HG03097 (cell line): ENCODE data around the gene VHLL.
"Not testable (repeated sequence)": the region's sequence is repeated elsewhere in the genome, so short reads cannot be mapped to it uniquely, and the experiment has no call there.

Experiments used
- ATAC-seq: cut with Tn5 transposase; IDR thresholded peaks from one replicate; pipeline ENCODE4 v1.9.1; 2021; ENCODE audit not compliant: unreplicated experiment, low FRiP score

The VHLL gene

DNA sequence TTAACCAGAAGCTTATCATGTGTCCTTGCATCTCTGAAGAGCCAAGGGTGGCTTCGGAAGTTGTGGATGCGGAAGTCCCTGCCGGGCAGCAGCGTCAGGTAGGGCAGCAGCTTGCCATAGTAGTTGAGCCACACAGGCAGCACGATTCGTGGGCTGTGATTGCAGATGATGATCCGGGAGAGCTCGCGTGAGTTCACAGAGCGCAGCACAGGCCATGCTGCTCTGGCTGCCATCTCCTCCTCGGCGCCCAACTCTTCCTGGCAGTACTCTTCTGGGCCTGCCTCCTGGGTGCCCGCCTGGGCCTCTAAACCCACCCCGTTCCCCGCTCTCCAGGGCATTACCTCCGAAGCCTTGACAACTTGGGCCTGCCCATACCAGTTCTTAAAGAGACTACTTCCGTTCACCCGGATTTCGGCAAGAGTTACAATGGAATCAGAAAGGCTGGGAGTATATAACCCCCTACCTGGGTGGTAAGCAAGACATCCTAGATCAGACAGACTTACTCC is at the start of gene VHLL:
VHLL (minus strand) TSS at position 456 of the 506 bp plus-strand sequence; CDS start at position 338, 118 bp downstream.
- no peak for ATAC-seq

DNA sequence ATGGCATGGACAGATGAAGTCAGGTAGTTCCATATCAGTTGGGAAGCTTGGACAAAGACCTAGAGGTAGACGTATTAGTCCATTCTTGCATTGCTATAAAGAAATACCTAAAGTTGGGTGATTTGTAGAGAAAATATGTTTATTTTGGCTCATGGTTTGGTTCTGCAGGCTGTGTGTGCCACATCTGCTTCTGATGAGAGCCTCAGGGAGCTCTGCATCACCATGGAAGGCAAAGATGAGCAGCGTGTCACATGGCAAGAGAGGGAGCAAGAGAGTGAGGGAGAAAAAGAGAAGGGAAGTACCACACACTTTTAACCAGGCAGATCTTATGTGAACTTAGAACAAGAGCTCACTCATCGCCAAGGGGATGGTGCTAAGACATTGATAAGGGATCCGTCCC is 48.2 kb upstream of the VHLL start:
- ATAC-seq: no peak

DNA sequence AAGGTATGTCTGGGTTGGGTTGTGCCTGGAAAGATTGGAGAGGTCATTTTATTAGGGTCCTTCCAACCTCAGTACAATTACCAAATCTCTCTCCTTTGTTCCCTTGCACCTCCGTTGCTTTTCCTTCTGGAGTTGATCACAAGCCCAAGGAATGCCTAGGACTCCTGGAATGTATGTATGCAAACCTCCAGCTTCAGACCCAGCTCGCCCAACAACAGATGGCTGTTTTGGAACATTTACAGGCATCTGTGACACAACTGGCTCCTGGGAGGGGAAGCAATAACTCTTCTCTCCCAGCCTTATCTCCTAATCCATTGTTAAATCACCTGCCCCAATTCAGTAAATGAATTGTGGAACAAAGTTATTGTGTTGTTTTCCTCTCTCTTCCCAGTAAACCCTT is 47.5 kb upstream of the VHLL start:
- no peak for ATAC-seq

DNA sequence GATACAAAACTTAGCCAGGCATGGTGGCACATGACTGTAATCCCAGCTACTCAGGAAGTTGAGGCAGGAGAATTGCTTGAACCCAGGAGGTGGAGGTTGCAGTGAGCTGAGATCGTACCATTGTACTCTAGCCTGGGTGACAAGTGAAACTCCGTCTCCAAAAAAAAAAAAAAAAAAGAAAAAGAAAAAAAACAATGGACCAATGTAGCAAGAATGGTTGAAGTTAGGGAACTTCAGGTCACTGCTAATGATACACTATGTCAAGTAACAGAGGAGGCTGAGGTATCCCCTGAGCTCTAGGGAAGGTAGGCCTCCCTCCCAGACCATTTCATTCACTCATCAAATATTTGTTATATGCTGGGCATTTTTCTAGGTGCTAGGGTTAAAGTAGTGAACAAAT is 46.9 kb upstream of the VHLL start:
- ATAC-seq: not testable (repeated sequence)

DNA sequence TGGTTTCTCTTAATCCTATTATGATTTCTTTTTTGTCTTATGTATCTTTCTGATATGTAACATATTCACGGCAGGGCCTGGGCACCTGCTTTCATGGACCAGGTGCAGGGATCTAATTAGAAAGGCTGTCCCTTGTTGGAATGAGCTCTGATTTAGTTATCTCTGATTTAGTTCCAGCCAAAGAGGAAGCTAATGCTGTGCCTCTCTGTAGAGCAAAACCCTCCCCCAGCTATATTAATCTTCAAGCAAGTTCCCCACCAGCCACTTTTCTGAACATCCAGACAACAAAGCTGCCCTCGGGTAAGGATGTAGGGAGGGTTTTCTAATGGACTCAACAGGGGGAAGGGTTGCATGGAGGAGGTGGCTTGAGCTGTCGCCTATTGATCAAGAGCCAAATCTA is 45.3 kb upstream of the VHLL start:
- no peak for ATAC-seq

DNA sequence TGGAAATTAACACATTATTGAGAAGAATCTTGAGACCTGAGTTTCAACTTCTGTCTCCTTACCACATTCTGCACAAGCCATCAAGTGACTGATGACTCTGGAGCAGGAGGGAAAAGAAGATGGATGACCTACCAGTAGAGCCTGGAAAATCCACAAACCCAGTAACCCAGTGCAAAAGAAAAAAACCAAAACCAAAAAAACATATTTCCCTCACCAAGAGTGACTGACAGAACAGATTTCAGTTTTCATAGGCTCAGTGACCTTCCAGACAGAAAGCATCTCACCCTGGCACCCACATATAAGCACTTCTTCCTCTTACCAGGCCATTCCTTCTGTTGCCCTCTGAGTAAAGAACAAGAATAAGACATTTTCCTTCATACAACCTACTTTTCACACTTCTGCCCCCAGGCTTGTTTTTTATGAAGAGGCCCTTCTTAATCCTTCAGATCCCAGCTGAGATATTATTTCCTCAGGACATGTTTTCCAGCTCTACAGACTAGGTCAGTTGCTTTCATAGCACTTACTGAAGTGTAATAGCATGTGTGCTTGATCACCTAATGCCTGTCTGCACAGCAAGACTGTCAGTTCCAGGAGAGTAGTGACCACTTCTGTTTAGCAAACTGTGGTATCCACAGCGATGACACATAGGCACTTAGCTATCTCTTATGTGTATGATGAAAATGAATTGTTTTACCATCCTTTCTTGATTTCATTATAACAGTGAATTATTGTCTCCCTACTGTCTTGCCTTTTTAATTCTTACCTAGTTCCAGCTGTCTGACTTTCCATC is 43.3 kb upstream of the VHLL start:
- no peak for ATAC-seq

DNA sequence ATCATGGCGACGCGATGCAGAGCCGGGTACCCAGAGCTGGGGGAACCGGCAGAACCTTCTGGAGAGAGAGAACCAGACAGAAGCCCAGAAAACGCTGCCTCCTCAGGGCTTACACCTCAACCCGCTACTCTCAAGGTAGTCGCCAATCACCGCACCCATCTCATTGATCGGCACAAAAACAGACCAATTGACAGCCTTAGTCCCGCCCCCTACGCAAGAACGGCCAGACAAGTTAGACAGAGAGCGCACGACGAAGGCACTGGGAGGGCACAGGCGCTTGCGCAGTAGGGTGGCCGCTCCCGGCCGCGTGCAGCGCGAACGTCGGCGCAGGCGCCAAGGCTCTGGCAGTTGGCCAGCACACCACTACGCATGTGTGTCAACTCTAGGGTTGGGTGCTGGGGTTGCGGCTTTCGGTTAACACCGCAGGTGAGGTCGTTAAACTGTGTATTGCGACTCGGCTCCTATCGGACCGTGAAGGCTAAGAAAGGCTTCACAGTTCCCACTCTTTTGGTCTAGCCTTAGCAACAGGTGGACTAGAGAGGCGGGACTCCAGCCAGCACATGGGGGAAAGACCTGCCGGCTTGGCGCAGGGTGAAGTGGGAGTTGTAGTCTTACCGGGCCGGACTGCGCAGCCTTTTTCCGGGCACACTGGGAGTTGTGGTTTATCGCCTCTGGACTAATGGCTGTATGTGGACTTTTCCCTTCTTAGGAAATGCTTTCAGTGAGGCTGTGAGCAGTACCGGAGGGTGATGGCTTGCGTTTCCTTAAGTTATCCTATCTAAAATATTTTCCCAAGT is 39.3 kb upstream of the VHLL start, which contains the start of the genes CCT3 and TSACC:
CCT3 (minus strand) TSS at position 113 of the 797 bp plus-strand sequence; CDS start at position 5, 108 bp downstream.
TSACC (plus strand) TSS at position 347 of the 797 bp plus-strand sequence. CDS start 1,232 bp downstream, outside the sequence.
- ATAC-seq: peak; percentile 93

DNA sequence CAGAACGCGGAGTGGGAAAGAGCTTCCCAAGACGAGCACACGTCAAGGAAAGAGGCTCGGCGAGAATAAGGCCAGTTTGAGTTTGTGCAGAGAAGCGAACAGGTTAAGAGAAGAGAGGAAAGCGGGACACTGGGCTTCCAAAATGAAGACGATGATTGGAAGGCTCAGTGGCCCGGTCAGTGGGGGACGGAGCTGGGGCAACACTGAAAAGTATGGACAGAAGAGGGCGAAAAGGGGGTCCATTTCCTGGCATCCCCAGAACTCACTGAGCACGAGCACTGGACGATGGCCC is 38.7 kb upstream of the VHLL start:
- no peak for ATAC-seq

DNA sequence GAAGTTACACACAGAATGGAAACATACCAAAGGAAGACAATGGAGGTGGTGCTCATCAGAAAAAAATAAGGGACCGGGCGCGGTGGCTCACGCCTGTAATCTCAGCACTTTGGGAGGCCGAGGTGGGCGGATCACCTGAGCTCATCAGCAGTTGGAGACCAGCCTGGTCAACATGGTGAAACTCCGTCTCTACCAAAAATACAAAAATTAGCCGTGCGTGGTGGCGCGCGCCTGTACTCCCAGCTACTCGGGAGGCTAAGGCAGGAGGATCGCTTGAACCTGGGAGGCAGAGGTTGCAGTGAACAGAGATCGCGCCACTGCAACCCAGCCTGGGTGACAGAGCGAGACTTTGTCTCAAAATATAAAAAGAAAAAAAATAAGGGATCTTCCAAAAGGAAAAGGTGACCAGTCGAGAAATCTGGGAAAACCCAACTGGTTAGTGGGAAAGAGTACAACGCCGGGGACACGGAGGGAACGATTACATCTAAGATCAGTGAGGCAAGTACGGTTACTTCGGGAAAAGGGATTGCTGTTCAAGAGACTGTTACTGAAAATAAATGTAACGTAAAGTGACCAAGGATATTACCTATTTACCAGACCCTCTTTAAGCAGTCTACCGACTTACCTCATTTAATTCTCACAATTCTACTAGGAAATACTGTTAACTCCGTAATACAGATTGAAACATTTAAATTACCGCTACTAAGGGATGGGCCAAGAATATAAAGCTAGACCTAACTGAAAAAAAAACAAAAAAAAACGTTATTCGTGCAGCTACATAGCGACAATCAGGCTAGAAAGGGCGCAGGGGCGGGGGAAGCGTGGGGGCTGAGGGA is 38.2 kb upstream of the VHLL start:
- ATAC-seq: no peak

DNA sequence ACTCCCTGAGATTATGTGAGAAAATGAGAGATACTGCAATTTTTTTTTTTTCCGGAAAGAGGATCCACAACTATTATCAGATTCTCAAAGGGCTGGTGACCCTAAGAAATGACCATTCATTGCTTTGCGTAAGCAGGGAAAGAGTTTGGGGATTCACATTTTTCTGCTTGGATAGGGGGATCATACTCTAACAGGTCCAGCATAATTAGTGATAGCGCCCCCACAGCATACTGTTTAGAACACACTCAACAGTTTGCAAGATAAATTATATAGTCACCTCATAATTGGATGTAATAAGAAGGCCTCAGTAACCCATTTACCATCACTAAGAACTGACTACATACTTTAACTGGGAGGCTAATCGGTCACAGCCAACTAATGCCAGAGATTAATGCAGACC is 37.1 kb upstream of the VHLL start:
- ATAC-seq: no peak

DNA sequence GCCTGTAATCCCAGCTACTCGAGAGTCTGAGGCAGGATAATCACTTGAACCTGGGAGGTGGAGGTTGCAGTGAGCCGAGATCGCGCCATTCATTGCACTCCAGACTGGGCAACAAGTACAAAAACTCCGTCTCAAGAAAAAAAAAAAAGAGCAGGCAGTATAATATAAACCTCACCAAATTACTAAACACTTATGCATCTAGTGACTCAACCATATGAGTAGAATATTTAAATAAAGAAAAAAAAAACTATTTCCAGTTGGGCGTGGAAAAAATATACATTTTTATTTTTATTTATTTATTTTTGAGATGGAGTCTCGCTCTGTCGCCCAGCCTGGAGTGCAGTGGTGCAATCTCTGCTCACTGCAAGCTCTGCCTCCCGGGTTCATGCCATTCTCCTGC is 24.1 kb upstream of the VHLL start:
- ATAC-seq: not testable (repeated sequence)

DNA sequence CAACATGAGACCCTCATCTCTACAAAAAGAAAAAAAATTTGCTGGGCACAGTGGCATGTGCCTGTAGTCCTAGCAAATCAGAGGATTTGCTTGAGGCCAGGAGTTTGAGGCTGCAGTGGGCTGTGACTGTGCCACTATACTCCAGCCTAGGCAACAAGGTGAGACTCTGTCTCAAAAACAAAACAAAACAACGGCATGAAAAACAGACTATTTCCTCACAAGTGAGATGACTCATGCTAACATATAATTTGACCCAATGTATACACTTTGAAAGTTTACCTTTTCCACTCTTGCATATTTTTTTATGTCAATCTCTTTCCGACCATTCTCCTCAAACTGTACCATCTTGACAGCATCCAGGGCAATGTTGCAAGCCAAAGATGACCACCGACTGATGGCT is 21.5 kb upstream of the VHLL start:
- ATAC-seq: no peak

DNA sequence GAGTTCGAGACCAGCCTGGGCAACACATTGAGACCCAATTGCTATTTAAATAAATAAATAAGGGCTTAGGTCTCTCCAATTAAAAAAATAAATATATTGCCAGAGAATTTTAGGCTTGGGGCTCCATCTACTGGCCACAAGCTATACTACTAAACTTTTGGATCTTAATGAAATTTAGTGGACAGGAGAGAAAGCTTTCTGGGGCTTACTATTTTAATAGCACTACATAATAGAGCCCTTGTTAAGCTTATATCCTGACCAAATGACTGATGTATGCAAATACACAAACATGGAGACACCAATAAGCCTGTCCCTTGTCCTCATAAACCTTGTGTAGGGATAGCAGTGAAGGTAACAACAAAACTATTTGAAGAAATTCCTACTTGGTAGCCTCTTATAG is 20.6 kb upstream of the VHLL start:
- ATAC-seq: no peak

DNA sequence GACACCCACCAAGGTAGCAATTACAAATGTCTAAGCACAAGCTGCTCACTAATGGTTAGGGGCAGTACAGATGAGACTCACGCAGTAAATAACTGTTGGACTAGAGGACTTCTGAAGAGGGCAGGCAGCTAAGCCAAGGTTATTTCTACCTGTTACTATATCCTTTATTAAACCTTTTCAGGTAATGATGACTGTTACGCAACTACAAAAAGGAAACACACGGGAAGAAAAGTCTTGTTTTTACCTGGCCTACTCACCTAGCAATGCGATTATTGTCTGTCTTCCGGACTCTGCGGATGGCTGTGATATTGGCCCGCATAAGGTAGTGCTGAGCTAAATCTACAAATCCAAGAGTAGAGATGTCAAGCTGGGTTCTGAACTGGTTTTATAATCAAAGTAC is 17.8 kb upstream of the VHLL start:
- ATAC-seq: no peak

DNA sequence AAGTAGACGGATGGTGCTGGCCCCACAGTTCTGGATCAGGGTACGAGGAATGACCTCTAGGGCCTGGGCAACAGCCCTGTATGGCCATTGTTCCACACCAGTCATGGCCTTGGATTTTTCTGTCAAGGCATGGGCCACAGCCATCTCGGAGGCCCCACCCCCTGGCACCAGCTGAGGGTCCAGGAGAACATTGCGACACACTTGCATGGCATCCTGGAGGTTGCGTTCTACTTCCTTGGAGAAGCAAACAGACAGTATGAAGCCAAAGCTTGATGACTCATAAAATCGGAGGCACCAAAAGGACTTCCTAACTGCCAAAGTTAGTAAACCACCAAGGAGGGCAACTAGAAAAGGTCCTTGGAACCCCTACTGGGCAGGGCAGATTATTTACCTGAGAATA is 11.9 kb upstream of the VHLL start:
- ATAC-seq: no peak

DNA sequence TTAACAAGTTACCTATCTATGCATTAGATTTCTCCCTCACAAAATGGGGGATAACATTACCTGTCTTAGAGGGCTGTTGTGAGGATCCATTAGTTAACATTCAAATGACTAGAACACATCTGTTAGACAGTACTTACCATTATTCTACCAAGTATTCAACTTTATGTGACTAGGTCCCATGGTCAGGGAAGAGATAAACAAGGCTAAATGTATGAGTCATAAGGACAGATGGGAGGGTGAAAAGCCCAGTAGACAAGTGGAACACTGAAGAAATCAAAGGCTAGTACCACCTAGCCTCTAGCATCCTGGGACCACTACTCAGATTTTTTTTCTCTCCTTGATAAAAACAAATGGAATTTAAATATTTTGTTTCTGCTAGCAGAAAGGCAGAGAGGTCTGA is 9.0 kb upstream of the VHLL start:
- no peak for ATAC-seq

DNA sequence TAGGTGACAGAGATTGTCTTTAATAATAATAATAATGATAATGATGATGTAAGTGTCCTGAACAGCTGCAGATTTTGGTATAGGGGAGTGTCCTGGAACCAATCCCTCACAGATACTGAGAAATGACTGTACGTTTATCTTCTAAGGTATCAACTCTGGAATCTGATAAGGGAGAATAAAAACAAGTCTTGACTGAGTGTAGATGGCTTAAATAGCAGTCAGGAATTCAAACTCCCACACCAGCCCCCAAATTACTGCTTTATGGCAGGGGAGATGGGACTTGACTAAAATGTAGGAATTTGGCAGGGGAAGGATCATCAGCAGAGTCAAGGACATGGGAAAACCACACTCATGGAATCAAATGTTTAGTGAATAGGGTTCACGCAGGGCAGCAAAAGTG is 6.1 kb upstream of the VHLL start:
- no peak for ATAC-seq

DNA sequence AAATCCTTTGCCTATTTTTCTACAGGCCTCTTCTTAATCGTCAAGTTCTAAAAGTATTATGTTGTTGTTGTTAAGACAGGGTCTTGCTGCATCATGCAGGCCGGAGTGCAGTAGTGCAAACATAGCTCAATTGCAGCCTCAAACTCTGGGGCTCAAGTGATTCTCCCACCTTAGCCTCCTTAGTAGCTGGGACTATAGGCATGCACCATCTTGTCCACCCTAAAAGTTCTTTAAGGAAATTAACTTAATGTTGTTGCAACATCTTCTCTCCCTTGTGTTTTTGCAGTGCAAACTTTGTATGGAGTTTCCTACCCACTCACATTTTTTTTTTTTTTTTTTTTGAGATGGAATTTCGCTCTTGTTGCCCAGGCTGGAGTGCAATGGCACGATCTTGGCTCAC is 4.1 kb upstream of the VHLL start:
- no peak for ATAC-seq

DNA sequence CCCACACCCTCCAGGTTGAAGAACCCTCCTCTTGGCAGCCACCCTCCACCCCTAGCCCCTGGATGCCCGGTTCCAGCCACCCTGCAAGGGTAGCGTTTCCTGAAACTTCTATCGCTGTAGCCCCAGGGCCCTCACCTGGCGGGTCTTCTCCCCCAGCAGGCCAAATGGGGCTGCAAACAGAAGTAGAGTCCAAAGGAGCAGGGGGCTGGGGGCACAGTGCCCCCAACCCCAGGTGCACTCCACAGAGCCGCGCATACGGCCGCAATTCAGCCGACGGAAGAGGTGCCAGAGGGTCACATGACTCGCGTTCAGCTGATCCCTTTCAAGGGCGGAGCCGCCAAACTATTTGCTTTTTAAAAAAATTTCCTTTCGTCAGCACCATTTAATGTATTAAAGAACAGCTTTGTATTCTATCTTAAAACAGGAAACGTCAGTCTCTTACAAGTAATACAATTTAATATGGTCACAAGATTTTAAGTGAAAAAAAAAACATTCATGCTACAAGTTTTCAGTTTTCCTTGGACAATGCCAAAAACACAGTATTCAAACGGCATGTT is 3.6 kb downstream of the VHLL start, which contains the start of gene GLMP:
GLMP (minus strand) TSS at position 289 of the 557 bp plus-strand sequence; CDS start at position 255, 34 bp downstream.
- no peak for ATAC-seq

DNA sequence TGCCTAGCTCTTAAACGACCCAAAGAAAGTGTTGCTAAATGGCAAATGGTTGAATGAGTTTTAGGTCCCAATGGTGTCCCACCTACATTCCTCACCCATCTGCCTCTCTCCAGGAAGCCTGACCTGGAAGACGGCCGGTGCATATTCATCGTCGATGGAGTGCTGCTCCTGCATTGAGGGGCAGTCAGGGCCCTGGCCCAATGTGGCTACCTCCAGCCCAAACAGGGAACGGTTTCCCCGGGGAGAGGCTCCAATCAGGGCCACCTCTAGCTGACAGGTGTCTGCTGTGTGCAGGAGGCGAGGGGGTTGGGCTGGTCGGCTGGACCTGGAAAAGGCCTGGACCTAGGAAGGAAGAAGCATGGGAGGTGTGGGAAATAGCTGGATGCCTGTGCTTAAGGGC is 5.2 kb downstream of the VHLL start:
- ATAC-seq: no peak

DNA sequence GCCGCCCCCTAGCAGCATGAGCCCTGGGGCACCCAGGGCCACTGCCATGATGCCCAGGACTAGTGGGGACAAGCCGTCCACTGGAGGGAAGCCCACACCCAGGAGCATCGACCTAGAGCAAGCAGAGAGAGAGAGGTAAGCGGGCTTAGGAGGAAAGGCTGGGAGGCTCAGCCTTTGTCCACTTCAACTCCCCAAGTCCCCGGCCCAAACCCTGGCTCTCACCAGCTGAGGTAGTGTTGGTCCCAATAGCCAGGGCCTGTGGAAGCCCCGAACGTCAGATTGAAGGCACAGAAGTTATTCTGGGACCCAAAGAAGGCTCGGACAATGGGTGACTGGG is 6.0 kb downstream of the VHLL start:
- no peak for ATAC-seq
